ENCODE data around the gene BRD3OS.

BRD3OS gene

DNA sequence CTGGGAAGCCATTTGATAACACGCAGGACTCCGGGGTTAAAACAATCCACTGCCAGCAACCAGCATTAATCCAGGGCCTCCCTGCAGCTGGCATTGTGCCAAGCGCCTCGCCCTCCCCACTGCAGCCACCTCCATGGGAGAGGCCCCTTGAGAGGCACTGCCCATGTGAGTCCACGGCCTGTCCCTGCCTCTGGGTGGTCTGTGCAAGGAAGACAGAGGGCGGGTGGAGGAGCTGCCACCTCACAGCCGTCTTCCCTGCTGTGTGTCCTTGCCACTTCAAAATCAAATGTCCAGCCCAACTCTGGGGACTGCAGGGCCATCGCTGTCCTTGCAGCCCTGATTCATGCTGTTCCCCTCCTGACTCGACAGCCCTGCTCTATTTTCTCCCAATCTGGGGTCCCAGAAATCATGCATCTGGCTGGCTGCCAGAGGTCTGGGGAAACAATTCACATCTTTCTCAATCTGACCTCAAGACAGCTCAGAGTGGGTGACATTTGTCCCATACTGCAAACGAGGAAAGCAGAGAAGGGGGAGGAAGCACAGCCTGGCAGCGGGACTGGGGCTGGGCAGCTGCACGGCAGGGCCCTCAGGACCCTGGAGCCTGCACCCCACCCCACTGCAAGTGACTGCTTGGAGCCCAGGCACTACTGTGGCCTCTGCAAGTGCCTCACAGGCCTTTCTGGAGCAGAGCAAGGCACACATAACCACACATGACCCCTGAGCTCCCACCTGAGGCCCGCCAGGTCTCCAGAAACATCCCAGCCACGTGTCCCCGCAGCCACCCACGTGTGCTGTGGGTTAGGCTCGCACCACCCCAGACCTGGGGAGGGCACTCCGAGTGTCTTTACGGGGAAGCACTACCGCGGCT lies 15.7 kb downstream of the BRD3OS start:
- Histone ChIP-seq H3K9me3 (ENCODE audit: control insufficient read depth in 5 of 5, low read length in 5 of 5) (no peaks in the 10 kb centered on the region), H3K27ac (ENCODE audit: low read depth, low read length) (no peak overlapping the region), H3K27me3 (ENCODE audit: control insufficient read depth in 5 of 5, insufficient read depth in 4 of 5, low read length in 5 of 5) (no peaks in the 10 kb centered on the region), H3K4me3 (ENCODE audit: low read depth in 1 of 5, low read length in 5 of 5) (peak overlapping the region in 1 of 5 donors; percentile 33), H3K9ac (ENCODE audit: low read length in 5 of 5) (no peak overlapping the region), H3K4me1 (ENCODE audit: control insufficient read depth in 5 of 5, insufficient read depth in 5 of 5, low read length in 5 of 5) (peaks cover 5 to 23% (median 17%) of the 10 kb centered on the region in 5 donors), H3K36me3 (ENCODE audit: control insufficient read depth in 5 of 5, insufficient read depth in 5 of 5, low read length in 5 of 5) (peaks cover 0 to 79% (median 68%) of the 10 kb centered on the region in 5 donors)

- Histone ChIP-seq H3K9ac (ENCODE audit: low read length in 5 of 5) (no peak overlapping the region), H3K4me3 (ENCODE audit: low read depth in 1 of 5, low read length in 5 of 5) (no peak overlapping the region), H3K27ac (ENCODE audit: low read depth, low read length) (no peak overlapping the region), H3K9me3 (ENCODE audit: control insufficient read depth in 5 of 5, low read length in 5 of 5) (no peaks in the 10 kb centered on the region), H3K27me3 (ENCODE audit: control insufficient read depth in 5 of 5, insufficient read depth in 4 of 5, low read length in 5 of 5) (no peaks in the 10 kb centered on the region), H3K36me3 (ENCODE audit: control insufficient read depth in 5 of 5, insufficient read depth in 5 of 5, low read length in 5 of 5) (peaks cover 0 to 79% (median 68%) of the 10 kb centered on the region in 5 donors), H3K4me1 (ENCODE audit: control insufficient read depth in 5 of 5, insufficient read depth in 5 of 5, low read length in 5 of 5) (peaks cover 5 to 23% (median 17%) of the 10 kb centered on the region in 5 donors)
These were observed 16.3 kb downstream of the BRD3OS start for GRCh38 chr9:134041649-134041962.

DNA sequence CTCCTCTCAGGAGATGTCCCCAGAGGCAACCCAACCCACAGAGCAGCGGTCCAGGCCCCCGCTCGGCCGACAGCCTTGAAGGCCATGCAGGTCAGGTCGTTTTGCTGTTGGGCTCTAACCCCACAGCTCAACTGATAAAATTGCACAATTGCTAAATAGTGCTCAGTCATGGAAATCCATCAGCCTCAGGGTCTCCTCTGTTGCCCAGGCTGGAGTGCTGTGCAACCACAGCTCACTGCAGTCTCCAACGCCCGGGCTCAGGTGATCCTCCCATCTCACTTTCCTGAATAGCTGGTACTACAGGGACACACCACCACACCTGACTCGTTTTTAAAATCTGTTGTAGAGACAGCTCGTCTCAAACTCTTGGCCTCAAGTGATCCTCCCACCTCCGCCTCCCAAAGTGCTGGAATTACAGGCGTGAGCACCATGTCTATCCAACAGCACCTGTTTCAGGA lies 18.3 kb downstream of the BRD3OS start:
- H3K27me3 ChIP-seq (ENCODE audit: control insufficient read depth in 5 of 5, insufficient read depth in 4 of 5, low read length in 5 of 5), result no peaks in the 10 kb centered on the region
- peaks cover 5 to 23% (median 17%) of the 10 kb centered on the region in 5 donors for H3K4me1 ChIP-seq (ENCODE audit: control insufficient read depth in 5 of 5, insufficient read depth in 5 of 5, low read length in 5 of 5)
- H3K36me3 ChIP-seq (ENCODE audit: control insufficient read depth in 5 of 5, insufficient read depth in 5 of 5, low read length in 5 of 5), result peaks cover 0 to 92% (median 87%) of the 10 kb centered on the region in 5 donors
- H3K4me3 ChIP-seq (ENCODE audit: low read depth in 1 of 5, low read length in 5 of 5), result no peak overlapping the region
- no peak overlapping the region for H3K9ac ChIP-seq (ENCODE audit: low read length in 5 of 5)
- H3K9me3 ChIP-seq (ENCODE audit: control insufficient read depth in 5 of 5, low read length in 5 of 5), result no peaks in the 10 kb centered on the region
- no peak overlapping the region for H3K27ac ChIP-seq (ENCODE audit: low read depth, low read length)

GRCh38 chr9:134044944-134045343 lies 19.7 kb downstream of the BRD3OS start:
- H3K4me3 ChIP-seq (ENCODE audit: low read depth in 1 of 5, low read length in 5 of 5), result no peak overlapping the region
- no peak overlapping the region for H3K9ac ChIP-seq (ENCODE audit: low read length in 5 of 5)
- H3K27me3 ChIP-seq (ENCODE audit: control insufficient read depth in 5 of 5, insufficient read depth in 4 of 5, low read length in 5 of 5), result no peaks in the 10 kb centered on the region
- no peaks in the 10 kb centered on the region for H3K9me3 ChIP-seq (ENCODE audit: control insufficient read depth in 5 of 5, low read length in 5 of 5)
- peaks cover 5 to 26% (median 16%) of the 10 kb centered on the region in 5 donors for H3K4me1 ChIP-seq (ENCODE audit: control insufficient read depth in 5 of 5, insufficient read depth in 5 of 5, low read length in 5 of 5)
- H3K27ac ChIP-seq (ENCODE audit: low read depth, low read length), result no peak overlapping the region
- peaks cover 0 to 92% (median 88%) of the 10 kb centered on the region in 5 donors for H3K36me3 ChIP-seq (ENCODE audit: control insufficient read depth in 5 of 5, insufficient read depth in 5 of 5, low read length in 5 of 5)

- Histone ChIP-seq H3K4me1 (ENCODE audit: control insufficient read depth in 5 of 5, insufficient read depth in 5 of 5, low read length in 5 of 5) (peaks cover 3 to 22% (median 12%) of the 10 kb centered on the region in 5 donors), H3K4me3 (ENCODE audit: low read depth in 1 of 5, low read length in 5 of 5) (no peak overlapping the region), H3K9ac (ENCODE audit: low read length in 5 of 5) (no peak overlapping the region), H3K27ac (ENCODE audit: low read depth, low read length) (no peak overlapping the region), H3K36me3 (ENCODE audit: control insufficient read depth in 5 of 5, insufficient read depth in 5 of 5, low read length in 5 of 5) (peaks cover 0 to 94% (median 91%) of the 10 kb centered on the region in 5 donors), H3K9me3 (ENCODE audit: control insufficient read depth in 5 of 5, low read length in 5 of 5) (no peaks in the 10 kb centered on the region), H3K27me3 (ENCODE audit: control insufficient read depth in 5 of 5, insufficient read depth in 4 of 5, low read length in 5 of 5) (no peaks in the 10 kb centered on the region)
These were observed 20.7 kb downstream of the BRD3OS start for GRCh38 chr9:134045841-134046544.

DNA sequence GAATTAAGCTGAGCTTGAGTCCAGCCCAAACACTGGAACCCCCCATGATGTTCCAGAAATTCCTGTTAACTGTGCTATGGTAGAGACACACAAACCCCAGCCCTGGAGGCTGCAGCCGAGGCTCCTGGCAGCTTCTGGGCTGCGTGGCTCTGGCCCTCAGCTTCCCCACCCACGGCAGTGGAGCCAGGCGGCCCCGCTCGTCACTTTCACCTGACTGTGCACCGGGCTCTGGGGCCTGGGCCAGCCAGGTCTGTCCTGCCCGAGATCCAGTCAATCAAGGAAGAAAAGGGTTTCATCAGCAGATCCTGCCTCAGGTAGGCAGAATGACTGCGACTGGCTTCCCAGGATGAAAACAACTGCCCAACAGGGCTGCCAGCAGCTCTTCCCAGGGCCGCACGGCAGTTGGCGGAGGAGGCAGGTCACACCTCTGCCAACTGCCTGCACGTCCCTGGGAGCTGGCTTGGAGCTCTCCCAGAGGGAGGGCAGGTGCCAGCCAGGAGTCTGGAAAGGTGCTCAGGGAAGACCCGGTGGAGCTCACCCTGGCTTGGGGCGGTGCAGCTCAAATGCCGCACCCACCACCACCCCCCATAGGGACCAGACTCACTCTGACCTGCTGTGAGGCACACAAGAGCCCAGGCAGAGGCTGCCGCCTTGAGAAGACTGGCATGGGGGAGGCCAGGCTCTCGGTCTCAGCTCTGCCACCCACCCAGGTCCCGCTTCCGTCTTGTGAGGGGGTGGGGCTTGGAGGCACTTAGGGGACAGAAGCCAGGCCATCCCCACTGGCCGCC lies 21.8 kb downstream of the BRD3OS start:
- no peak overlapping the region for H3K9ac ChIP-seq (ENCODE audit: low read length in 5 of 5)
- peaks cover 0 to 13% (median 3%) of the 10 kb centered on the region in 5 donors for H3K4me1 ChIP-seq (ENCODE audit: control insufficient read depth in 5 of 5, insufficient read depth in 5 of 5, low read length in 5 of 5)
- H3K4me3 ChIP-seq (ENCODE audit: low read depth in 1 of 5, low read length in 5 of 5), result no peak overlapping the region
- H3K27me3 ChIP-seq (ENCODE audit: control insufficient read depth in 5 of 5, insufficient read depth in 4 of 5, low read length in 5 of 5), result no peaks in the 10 kb centered on the region
- H3K27ac ChIP-seq (ENCODE audit: low read depth, low read length), result no peak overlapping the region
- H3K36me3 ChIP-seq (ENCODE audit: control insufficient read depth in 5 of 5, insufficient read depth in 5 of 5, low read length in 5 of 5), result peaks cover 0 to 91% (median 89%) of the 10 kb centered on the region in 5 donors
- no peaks in the 10 kb centered on the region for H3K9me3 ChIP-seq (ENCODE audit: control insufficient read depth in 5 of 5, low read length in 5 of 5)

- Histone ChIP-seq H3K4me1 (ENCODE audit: control insufficient read depth in 5 of 5, insufficient read depth in 5 of 5, low read length in 5 of 5) (peaks cover 0 to 13% (median 3%) of the 10 kb centered on the region in 5 donors), H3K9ac (ENCODE audit: low read length in 5 of 5) (no peak overlapping the region), H3K27ac (ENCODE audit: low read depth, low read length) (no peak overlapping the region), H3K36me3 (ENCODE audit: control insufficient read depth in 5 of 5, insufficient read depth in 5 of 5, low read length in 5 of 5) (peaks cover 0 to 98% (median 97%) of the 10 kb centered on the region in 5 donors), H3K27me3 (ENCODE audit: control insufficient read depth in 5 of 5, insufficient read depth in 4 of 5, low read length in 5 of 5) (no peaks in the 10 kb centered on the region), H3K4me3 (ENCODE audit: low read depth in 1 of 5, low read length in 5 of 5) (no peak overlapping the region), H3K9me3 (ENCODE audit: control insufficient read depth in 5 of 5, low read length in 5 of 5) (no peaks in the 10 kb centered on the region)
These were observed 22.7 kb downstream of the BRD3OS start for GRCh38 chr9:134047868-134048581.

DNA sequence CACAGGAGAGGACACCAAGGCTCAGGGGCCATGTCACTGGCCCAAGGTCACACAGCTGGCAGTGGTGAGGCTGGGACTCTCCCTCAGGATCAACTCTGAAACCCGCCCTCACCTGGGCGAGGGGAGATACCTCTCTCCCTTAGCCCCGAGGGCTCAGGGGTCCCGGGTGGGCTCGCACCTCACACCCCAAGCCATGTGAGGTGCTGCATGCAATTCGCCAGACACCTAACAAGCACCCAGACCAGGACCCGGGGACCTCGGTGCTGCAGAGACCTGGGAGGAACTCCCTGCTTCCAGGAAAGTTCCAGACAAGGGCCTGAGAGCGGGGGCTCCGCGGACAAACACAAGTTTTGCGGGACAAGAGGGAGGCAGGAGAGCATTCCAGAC lies 23.3 kb downstream of the BRD3OS start:
- Histone ChIP-seq H3K9me3 (ENCODE audit: control insufficient read depth in 5 of 5, low read length in 5 of 5) (no peaks in the 10 kb centered on the region), H3K4me3 (ENCODE audit: low read depth in 1 of 5, low read length in 5 of 5) (no peak overlapping the region), H3K4me1 (ENCODE audit: control insufficient read depth in 5 of 5, insufficient read depth in 5 of 5, low read length in 5 of 5) (peaks cover 0 to 13% (median 3%) of the 10 kb centered on the region in 5 donors), H3K27ac (ENCODE audit: low read depth, low read length) (no peak overlapping the region), H3K27me3 (ENCODE audit: control insufficient read depth in 5 of 5, insufficient read depth in 4 of 5, low read length in 5 of 5) (no peaks in the 10 kb centered on the region), H3K36me3 (ENCODE audit: control insufficient read depth in 5 of 5, insufficient read depth in 5 of 5, low read length in 5 of 5) (peaks cover 0 to 97% (median 95%) of the 10 kb centered on the region in 5 donors), H3K9ac (ENCODE audit: low read length in 5 of 5) (no peak overlapping the region)

DNA sequence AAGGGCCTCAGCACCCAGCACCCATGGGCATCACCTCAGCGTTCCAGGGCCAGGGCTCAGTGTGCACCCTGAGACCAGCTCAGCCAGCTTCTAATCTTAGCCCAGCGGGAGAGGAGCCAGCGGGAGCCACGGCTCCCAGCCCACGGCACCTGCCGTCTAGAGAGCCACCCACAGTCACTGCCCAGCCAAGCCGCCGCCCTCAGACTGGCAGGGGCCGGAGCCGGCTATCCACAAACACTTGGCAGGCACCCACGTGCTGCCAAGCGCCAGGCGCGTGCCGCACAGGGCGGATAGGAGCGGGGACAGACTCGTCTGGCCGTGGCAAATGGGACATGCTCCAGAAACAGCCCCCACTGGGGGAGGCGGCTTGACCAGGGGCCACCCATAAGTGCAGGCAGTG lies 24.0 kb downstream of the BRD3OS start:
- H3K36me3 ChIP-seq (ENCODE audit: control insufficient read depth in 5 of 5, insufficient read depth in 5 of 5, low read length in 5 of 5), result peaks cover 0 to 94% (median 88%) of the 10 kb centered on the region in 5 donors
- H3K4me3 ChIP-seq (ENCODE audit: low read depth in 1 of 5, low read length in 5 of 5), result no peak overlapping the region
- peaks cover 0 to 15% (median 5%) of the 10 kb centered on the region in 5 donors for H3K4me1 ChIP-seq (ENCODE audit: control insufficient read depth in 5 of 5, insufficient read depth in 5 of 5, low read length in 5 of 5)
- no peaks in the 10 kb centered on the region for H3K27me3 ChIP-seq (ENCODE audit: control insufficient read depth in 5 of 5, insufficient read depth in 4 of 5, low read length in 5 of 5)
- no peak overlapping the region for H3K9ac ChIP-seq (ENCODE audit: low read length in 5 of 5)
- H3K27ac ChIP-seq (ENCODE audit: low read depth, low read length), result no peak overlapping the region
- no peaks in the 10 kb centered on the region for H3K9me3 ChIP-seq (ENCODE audit: control insufficient read depth in 5 of 5, low read length in 5 of 5)
